Thyroid gland (tissue), 4 donors: ENCODE data around the gene BDH1.

Experiments used
- POLR2A ChIP-seq, 2 donors: fragments of 450-650 bp; IDR thresholded peaks; one replicate each; pipeline ENCODE4 v1.6.1; 2017; ENCODE audit warnings: antibody characterized with exemption in 2 of 2, mild to moderate bottlenecking in 2 of 2, moderate library complexity in 1 of 2
- TF ChIP-seq, protein P1 (sequence below), 6 experiments: fragments of 200-600 bp in 3 of 6; fragments of 450-650 bp in 3 of 6; sonication (generic) in 3 of 6; IDR thresholded peaks; one replicate each; pipeline ENCODE4 v1.5.1; 2016 to 2019; ENCODE audit warnings: antibody characterized with exemption in 6 of 6, mild to moderate bottlenecking in 2 of 6, inconsistent platforms in 1 of 6, moderate library complexity in 1 of 6

DNA sequence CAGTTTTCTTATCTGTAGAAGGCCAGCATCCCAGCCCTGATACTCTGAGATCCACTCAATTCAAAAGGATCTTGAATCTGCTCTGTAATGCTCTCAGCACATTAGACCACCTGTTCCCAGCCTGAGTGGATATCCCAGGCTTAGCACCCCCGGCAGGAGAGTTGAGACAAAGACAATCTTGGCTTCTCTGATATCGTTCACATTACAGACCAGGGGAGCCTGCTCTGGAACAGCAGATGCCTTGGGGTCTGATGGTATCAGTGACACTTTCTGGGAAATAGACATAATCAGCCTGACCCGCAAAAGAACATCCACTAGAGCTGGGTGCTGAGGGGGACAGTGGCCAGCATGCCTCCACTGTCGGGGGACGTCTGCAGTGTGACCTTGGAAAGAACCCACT, 70.6 kb downstream of the BDH1 start:
- no peak for TF ChIP-seq POLR2A (IDR thresholded peaks at IDR 0.05)
- TF ChIP-seq, protein P1, sequence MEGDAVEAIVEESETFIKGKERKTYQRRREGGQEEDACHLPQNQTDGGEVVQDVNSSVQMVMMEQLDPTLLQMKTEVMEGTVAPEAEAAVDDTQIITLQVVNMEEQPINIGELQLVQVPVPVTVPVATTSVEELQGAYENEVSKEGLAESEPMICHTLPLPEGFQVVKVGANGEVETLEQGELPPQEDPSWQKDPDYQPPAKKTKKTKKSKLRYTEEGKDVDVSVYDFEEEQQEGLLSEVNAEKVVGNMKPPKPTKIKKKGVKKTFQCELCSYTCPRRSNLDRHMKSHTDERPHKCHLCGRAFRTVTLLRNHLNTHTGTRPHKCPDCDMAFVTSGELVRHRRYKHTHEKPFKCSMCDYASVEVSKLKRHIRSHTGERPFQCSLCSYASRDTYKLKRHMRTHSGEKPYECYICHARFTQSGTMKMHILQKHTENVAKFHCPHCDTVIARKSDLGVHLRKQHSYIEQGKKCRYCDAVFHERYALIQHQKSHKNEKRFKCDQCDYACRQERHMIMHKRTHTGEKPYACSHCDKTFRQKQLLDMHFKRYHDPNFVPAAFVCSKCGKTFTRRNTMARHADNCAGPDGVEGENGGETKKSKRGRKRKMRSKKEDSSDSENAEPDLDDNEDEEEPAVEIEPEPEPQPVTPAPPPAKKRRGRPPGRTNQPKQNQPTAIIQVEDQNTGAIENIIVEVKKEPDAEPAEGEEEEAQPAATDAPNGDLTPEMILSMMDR (IDR thresholded peaks at IDR 0.05), result no peak
